ENCODE measurements around the gene RTTN. TPM values are rescaled to one million over a fixed set of nuclear protein-coding genes. Genes with fewer than 3 reads are reported as not detected.

The RTTN gene
- polyA plus RNA-seq, 2 of the 4 experiments (the other 2 are of a cell fraction): 8.4 to 24.6 TPM

DNA sequence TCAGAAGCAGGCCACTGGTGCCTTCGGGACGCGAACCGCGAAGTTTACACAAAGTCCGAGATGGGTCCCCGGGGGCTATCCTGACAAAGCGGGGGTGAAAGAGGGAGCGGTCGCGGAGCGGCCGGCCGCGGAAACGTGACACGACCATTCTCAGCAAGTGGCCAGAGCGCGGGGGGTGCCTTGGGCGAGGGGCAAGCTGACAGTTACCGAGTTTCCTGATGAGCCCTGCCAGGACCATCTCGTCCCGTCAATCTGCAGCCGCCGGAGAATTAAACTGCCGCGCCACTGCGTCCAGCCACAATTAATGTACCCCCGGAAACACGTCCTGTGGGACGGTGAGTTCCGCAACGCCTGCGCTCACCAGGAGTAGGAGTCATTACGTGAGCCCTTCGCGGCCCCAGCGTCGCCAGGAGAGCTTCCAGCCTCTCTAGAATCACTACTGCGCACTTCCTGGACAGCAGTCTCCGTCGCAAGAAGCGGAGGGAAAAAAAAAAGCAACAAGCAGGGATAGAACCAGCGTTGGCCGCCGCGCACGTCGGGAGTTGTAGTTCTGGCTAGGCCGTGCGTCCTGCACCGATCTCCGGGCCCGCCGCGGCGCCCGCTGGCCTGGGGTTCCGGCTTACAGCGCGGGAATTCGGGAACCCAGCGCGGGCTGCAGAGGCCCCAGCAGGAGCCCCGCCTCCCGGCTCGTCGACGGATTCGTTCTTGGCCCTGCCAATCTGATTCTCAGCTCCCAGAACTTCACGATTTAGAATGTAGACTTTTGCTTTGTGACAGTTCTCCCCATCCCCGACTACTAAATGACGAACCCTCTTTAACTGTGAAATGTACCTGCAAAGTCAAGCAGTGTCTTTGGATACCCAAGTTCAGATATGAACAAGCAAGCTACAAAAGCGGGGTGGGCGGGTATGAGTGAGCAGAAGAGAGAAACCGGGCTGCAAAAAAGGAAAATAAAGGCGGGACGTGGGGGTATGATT lies at the start of gene RTTN (continued):
- TF ChIP-seq EHF (CRISPR knock-in tag; IDR thresholded peaks at IDR 0.05) (no peak), POLR2A (IDR thresholded peaks at IDR 0.05; ENCODE audit: low read length) (no peak), POLR2AphosphoS2 (conservative IDR thresholded peaks at IDR 0.05; ENCODE audit: low read length) (no peak), CHD4 (IDR thresholded peaks at IDR 0.05; ENCODE audit: borderline replicate concordance) (no peak), NR3C1 (IDR thresholded peaks at IDR 0.05) (no peak), MAX (IDR thresholded peaks at IDR 0.05) (peak; percentile 86), JUN (IDR thresholded peaks at IDR 0.05) (peak; percentile 79 to 87; a peak in 4 of 5 replicates), GATA3 (IDR thresholded peaks at IDR 0.05; ENCODE audit: borderline replicate concordance) (peak; percentile 52; the same call in 1 of the 2 replicates), ZFP36 (IDR thresholded peaks at IDR 0.05; ENCODE audit: borderline replicate concordance, partially characterized antibody) (no peak), PHF8 (IDR thresholded peaks at IDR 0.05; ENCODE audit: borderline replicate concordance, low read depth) (no peak), FOSL2 (IDR thresholded peaks at IDR 0.05) (no peak), FOSL2 (CRISPR knock-in tag; IDR thresholded peaks at IDR 0.05) (no peak; the same call in 1 of the 2 replicates), NFE2L2 (conservative IDR thresholded peaks at IDR 0.05; ENCODE audit: low read length) (no peak), ZNF302 (CRISPR knock-in tag; IDR thresholded peaks at IDR 0.05) (no peak), CBX2 (IDR thresholded peaks at IDR 0.05; ENCODE audit: borderline replicate concordance, low read depth) (no peak), CHD2 (IDR thresholded peaks at IDR 0.05; ENCODE audit: low read length, partially characterized antibody) (no peak), FOSB (CRISPR knock-in tag; IDR thresholded peaks at IDR 0.05) (no peak), HOXB13 (CRISPR knock-in tag; IDR thresholded peaks at IDR 0.05; ENCODE audit: low read depth) (no peak), JUNB (IDR thresholded peaks at IDR 0.05) (no peak), CBX8 (IDR thresholded peaks at IDR 0.05) (no peak), SMC3 (IDR thresholded peaks at IDR 0.05) (peak; percentile 42; the same call in 2 of the 3 replicates), KDM5A (IDR thresholded peaks at IDR 0.05) (peak; percentile 96), HEYL (CRISPR knock-in tag; IDR thresholded peaks at IDR 0.05) (no peak), RAD21 (conservative IDR thresholded peaks at IDR 0.05 in 1 of 2, IDR thresholded peaks at IDR 0.05 in 1 of 2) (peak; percentile 25 to 46), TP53 (CRISPR knock-in tag; IDR thresholded peaks at IDR 0.05) (no peak), SREBF2 (IDR thresholded peaks at IDR 0.05) (no peak)
- TF ChIP-seq, protein P1, sequence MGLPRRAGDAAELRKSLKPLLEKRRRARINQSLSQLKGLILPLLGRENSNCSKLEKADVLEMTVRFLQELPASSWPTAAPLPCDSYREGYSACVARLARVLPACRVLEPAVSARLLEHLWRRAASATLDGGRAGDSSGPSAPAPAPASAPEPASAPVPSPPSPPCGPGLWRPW (IDR thresholded peaks at IDR 0.05): no peak
- TF ChIP-seq, protein P2, sequence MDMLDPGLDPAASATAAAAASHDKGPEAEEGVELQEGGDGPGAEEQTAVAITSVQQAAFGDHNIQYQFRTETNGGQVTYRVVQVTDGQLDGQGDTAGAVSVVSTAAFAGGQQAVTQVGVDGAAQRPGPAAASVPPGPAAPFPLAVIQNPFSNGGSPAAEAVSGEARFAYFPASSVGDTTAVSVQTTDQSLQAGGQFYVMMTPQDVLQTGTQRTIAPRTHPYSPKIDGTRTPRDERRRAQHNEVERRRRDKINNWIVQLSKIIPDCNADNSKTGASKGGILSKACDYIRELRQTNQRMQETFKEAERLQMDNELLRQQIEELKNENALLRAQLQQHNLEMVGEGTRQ (IDR thresholded peaks at IDR 0.05): no peak
- TF ChIP-seq, protein P3, sequence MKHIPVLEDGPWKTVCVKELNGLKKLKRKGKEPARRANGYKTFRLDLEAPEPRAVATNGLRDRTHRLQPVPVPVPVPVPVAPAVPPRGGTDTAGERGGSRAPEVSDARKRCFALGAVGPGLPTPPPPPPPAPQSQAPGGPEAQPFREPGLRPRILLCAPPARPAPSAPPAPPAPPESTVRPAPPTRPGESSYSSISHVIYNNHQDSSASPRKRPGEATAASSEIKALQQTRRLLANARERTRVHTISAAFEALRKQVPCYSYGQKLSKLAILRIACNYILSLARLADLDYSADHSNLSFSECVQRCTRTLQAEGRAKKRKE (CRISPR knock-in tag; IDR thresholded peaks at IDR 0.05; ENCODE audit: low read depth): no peak
- TF ChIP-seq, protein P4, sequence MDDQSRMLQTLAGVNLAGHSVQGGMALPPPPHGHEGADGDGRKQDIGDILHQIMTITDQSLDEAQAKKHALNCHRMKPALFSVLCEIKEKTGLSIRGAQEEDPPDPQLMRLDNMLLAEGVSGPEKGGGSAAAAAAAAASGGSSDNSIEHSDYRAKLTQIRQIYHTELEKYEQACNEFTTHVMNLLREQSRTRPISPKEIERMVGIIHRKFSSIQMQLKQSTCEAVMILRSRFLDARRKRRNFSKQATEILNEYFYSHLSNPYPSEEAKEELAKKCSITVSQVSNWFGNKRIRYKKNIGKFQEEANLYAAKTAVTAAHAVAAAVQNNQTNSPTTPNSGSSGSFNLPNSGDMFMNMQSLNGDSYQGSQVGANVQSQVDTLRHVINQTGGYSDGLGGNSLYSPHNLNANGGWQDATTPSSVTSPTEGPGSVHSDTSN (IDR thresholded peaks at IDR 0.05): peak; percentile 93

Data from A549 (cell line).